NCI-H524 (cell line): ENCODE results near the gene VSTM2L.

Source experiments
- DNase-seq, 2 experiments: peaks; one replicate each; lab custom pipeline; 2025; lab: John Stamatoyannopoulos, UW

Gene VSTM2L

GRCh38 chr20:37918035-37918434 is 15.1 kb downstream of the VSTM2L start:
- DNase-seq: no peak

GRCh38 chr20:37919389-37920040 is 16.6 kb downstream of the VSTM2L start:
- peak; percentile 69 to 78 for DNase-seq

GRCh38 chr20:37920270-37920669 is 17.3 kb downstream of the VSTM2L start:
- peak in 1 of 2 experiments; percentile 68 for DNase-seq

- peak; percentile 63 to 87 for DNase-seq
These were observed 17.9 kb downstream of the VSTM2L start for GRCh38 chr20:37920679-37921322.

- DNase-seq: no peak
These were observed 18.5 kb downstream of the VSTM2L start for GRCh38 chr20:37921341-37921929.

- no peak for DNase-seq
These were observed 19.1 kb downstream of the VSTM2L start for GRCh38 chr20:37922016-37922415.

- DNase-seq: no peak
These were observed 22.6 kb downstream of the VSTM2L start for GRCh38 chr20:37925265-37926165.

GRCh38 chr20:37926612-37927011 is 23.7 kb downstream of the VSTM2L start:
- no peak for DNase-seq

- no peak for DNase-seq
These were observed 24.6 kb downstream of the VSTM2L start for GRCh38 chr20:37927410-37928095.

GRCh38 chr20:37928996-37929682 is 26.2 kb downstream of the VSTM2L start:
- no peak for DNase-seq

GRCh38 chr20:37929683-37930014 is 26.7 kb downstream of the VSTM2L start:
- peak in 1 of 2 experiments; percentile 52 for DNase-seq

- DNase-seq: peak in 1 of 2 experiments; percentile 44
These were observed 28.4 kb downstream of the VSTM2L start for GRCh38 chr20:37931153-37931922.

- no peak for DNase-seq
These were observed 29.1 kb downstream of the VSTM2L start for GRCh38 chr20:37932074-37932473.

GRCh38 chr20:37932919-37933318 is 30.0 kb downstream of the VSTM2L start:
- no peak for DNase-seq

GRCh38 chr20:37933786-37934633 is 31.1 kb downstream of the VSTM2L start:
- no peak for DNase-seq

- peak in 1 of 2 experiments; percentile 19 for DNase-seq
These were observed 31.9 kb downstream of the VSTM2L start for GRCh38 chr20:37934634-37935375.

- DNase-seq: no peak
These were observed 32.5 kb downstream of the VSTM2L start for GRCh38 chr20:37935435-37935834.

GRCh38 chr20:37936041-37936440 is 33.1 kb downstream of the VSTM2L start:
- DNase-seq: no peak

GRCh38 chr20:37936451-37936850 is 33.5 kb downstream of the VSTM2L start:
- no peak for DNase-seq
